H1 (cell line): ENCODE data around the gene PFKP. TPM values are rescaled to one million over a fixed set of nuclear protein-coding genes. Genes with fewer than 3 reads are reported as not detected.

Experiments used
- CTCF ChIA-PET: fragments of 300-600 bp; sonication (Branson Sonifier 250); formaldehyde crosslinking; loops from one replicate; lab custom pipeline; 2021; ENCODE audit not compliant: partially characterized antibody; lab: Charles Lee
- POLR2A ChIA-PET: fragments of 300-600 bp; sonication (Branson Sonifier 250); formaldehyde crosslinking; loops from one replicate; lab custom pipeline; 2021; ENCODE audit warnings: inconsistent platforms; ENCODE audit not compliant: partially characterized antibody; lab: Charles Lee
- DNase-seq, 2 experiments: peaks; one replicate each; pipeline versions ENCODE4 v3.0.0 to v3.0.0-alpha.2; 2010 to 2022; ENCODE audit warnings: low spot score in 2 of 2, low read depth in 1 of 2, mixed read lengths in 1 of 2
- FAIRE-seq: peaks from 2 replicates; lab custom pipeline; 2011; peaks lifted over from hg19 to GRCh38; lab: Jason Lieb, UNC
- H2AFZ ChIP-seq: 2 replicates; pipeline ENCODE4 v1.8.1; 2012; ENCODE audit warnings: low read length, inconsistent platforms
- H2AK5ac ChIP-seq: 2 replicates; pipeline ENCODE4 v1.6.1; 2013; ENCODE audit warnings: low read depth, low read length
- H2BK120ac ChIP-seq: replicated peaks from 2 replicates; pipeline ENCODE3; 2013; ENCODE audit warnings: low read depth, low read length, inconsistent platforms
- H2BK12ac ChIP-seq: 2 replicates; pipeline ENCODE4 v1.6.1; 2013; ENCODE audit warnings: low read depth, low read length
- H2BK15ac ChIP-seq: 2 replicates; pipeline ENCODE4 v1.6.1; 2013; ENCODE audit warnings: low read length
- H2BK20ac ChIP-seq: 2 replicates; pipeline ENCODE4 v1.6.1; 2013; ENCODE audit warnings: low read length
- H2BK5ac ChIP-seq: 2 replicates; pipeline ENCODE4 v1.6.1; 2013; ENCODE audit warnings: low read depth, low read length
- H3K14ac ChIP-seq: 2 replicates; pipeline ENCODE4 v1.6.1; 2013; ENCODE audit warnings: inconsistent platforms; ENCODE audit not compliant: insufficient read length
- H3K18ac ChIP-seq: 2 replicates; pipeline ENCODE4 v1.6.1; 2013; ENCODE audit warnings: low read length; ENCODE audit errors: extremely low read depth
- H3K23ac ChIP-seq: 2 replicates; pipeline ENCODE4 v1.6.1; 2013; ENCODE audit warnings: inconsistent platforms; ENCODE audit not compliant: insufficient read length
- H3K23me2 ChIP-seq: 2 replicates; pipeline ENCODE4 v1.6.1; 2013; ENCODE audit warnings: low read depth, low read length
- H3K27ac ChIP-seq: 2 replicates; pipeline ENCODE4 v1.6.1; 2011; ENCODE audit warnings: low read depth, low read length, inconsistent platforms
- H3K27me3 ChIP-seq, 4 experiments: replicated peaks in 1 of 4; 1 replicate in 1 of 4; 2 replicates in 3 of 4; pipeline versions ENCODE4 v1.6.1 to v1.8.1; 2011 to 2013; ENCODE audit warnings: low read length in 3 of 4, mild to moderate bottlenecking in 3 of 4, inconsistent platforms in 2 of 4, mixed read lengths in 2 of 4, moderate library complexity in 1 of 4; ENCODE audit not compliant: control insufficient read depth in 3 of 4, insufficient read depth in 3 of 4; ENCODE audit errors: extremely low read depth in 1 of 4
- H3K36me3 ChIP-seq, 4 experiments: 2 replicates each; pipeline versions ENCODE4 v1.6.1 to v1.8.1; 2011 to 2013; ENCODE audit warnings: mild to moderate bottlenecking in 4 of 4, low read length in 3 of 4, moderate library complexity in 2 of 4, control low read depth in 1 of 4, inconsistent platforms in 1 of 4; ENCODE audit not compliant: insufficient read depth in 4 of 4, control insufficient read depth in 2 of 4
- H3K4ac ChIP-seq: replicated peaks from 2 replicates; pipeline ENCODE3; 2013; ENCODE audit warnings: low read length, low read depth, mixed read lengths, inconsistent platforms; ENCODE audit not compliant: insufficient read length
- H3K4me1 ChIP-seq, 4 experiments: replicated peaks in 1 of 4; 1 replicate in 1 of 4; 2 replicates in 3 of 4; pipeline versions ENCODE4 v1.6.1 to v1.8.1; 2011 to 2013; ENCODE audit warnings: low read length in 3 of 4, inconsistent platforms in 2 of 4, mixed read lengths in 1 of 4; ENCODE audit not compliant: insufficient read depth in 4 of 4, control insufficient read depth in 3 of 4
- H3K4me2 ChIP-seq, 2 experiments: 2 replicates each; pipeline versions ENCODE4 v1.6.1 to v1.8.1; 2011 to 2013; ENCODE audit warnings: low read depth in 2 of 2, low read length in 2 of 2, control low read depth in 1 of 2, inconsistent platforms in 1 of 2, mild to moderate bottlenecking in 1 of 2; ENCODE audit not compliant: insufficient read depth in 1 of 2
- H3K4me3 ChIP-seq, 4 experiments: fragments of 200-600, 300-600 bp in 1 of 4; sonication (generic), shearing (Covaris generic), sonication (Bioruptor Twin) in 1 of 4; 2 replicates each; pipeline versions ENCODE4 v1.5.1 to v1.8.1; 2011 to 2016; ENCODE audit warnings: low read length in 4 of 4, low read depth in 3 of 4, control low read depth in 2 of 4, inconsistent platforms in 2 of 4, mild to moderate bottlenecking in 2 of 4, mixed read lengths in 1 of 4, moderate library complexity in 1 of 4; ENCODE audit not compliant: insufficient read depth in 2 of 4; ENCODE audit errors: extremely low read depth in 1 of 4
- H3K56ac ChIP-seq: replicated peaks from 2 replicates; pipeline ENCODE3; 2013; ENCODE audit warnings: low read depth, mild to moderate bottlenecking, mixed read lengths, low read length, inconsistent platforms; ENCODE audit not compliant: insufficient read length
- H3K79me1 ChIP-seq: 2 replicates; pipeline ENCODE4 v1.6.1; 2013; ENCODE audit warnings: low read depth, low read length, control low read depth
- H3K79me2 ChIP-seq, 2 experiments: 2 replicates each; pipeline versions ENCODE4 v1.6.1 to v1.8.1; 2012 to 2013; ENCODE audit warnings: low read length in 2 of 2, mild to moderate bottlenecking in 2 of 2, inconsistent platforms in 1 of 2; ENCODE audit not compliant: insufficient read depth in 2 of 2, control insufficient read depth in 1 of 2
- H3K9ac ChIP-seq, 4 experiments: replicated peaks in 1 of 4; 1 replicate in 1 of 4; 2 replicates in 3 of 4; pipeline versions ENCODE4 v1.6.1 to v1.8.1; 2011 to 2013; ENCODE audit warnings: low read depth in 3 of 4, low read length in 3 of 4, control low read depth in 2 of 4, mild to moderate bottlenecking in 2 of 4, moderate library complexity in 2 of 4, inconsistent platforms in 1 of 4; ENCODE audit errors: extremely low read depth in 1 of 4
- H3K9me3 ChIP-seq, 2 experiments: 2 replicates each; pipeline versions ENCODE4 v1.6.1 to v1.8.1; 2012 to 2013; ENCODE audit warnings: mild to moderate bottlenecking in 2 of 2, moderate library complexity in 2 of 2, control low read depth in 1 of 2, inconsistent platforms in 1 of 2, low read depth in 1 of 2, low read length in 1 of 2, mixed read lengths in 1 of 2; ENCODE audit not compliant: insufficient read depth in 2 of 2
- H4K20me1 ChIP-seq, 2 experiments: replicated peaks in 1 of 2; 2 replicates each; pipeline versions ENCODE3 to v1.8.1; 2011 to 2013; ENCODE audit warnings: inconsistent platforms in 2 of 2, low read length in 2 of 2, mild to moderate bottlenecking in 1 of 2; ENCODE audit not compliant: insufficient read depth in 2 of 2, control insufficient read depth in 1 of 2
- H4K5ac ChIP-seq: 2 replicates; pipeline ENCODE4 v1.6.1; 2013; ENCODE audit warnings: low read length, low read depth, mixed read lengths, inconsistent platforms; ENCODE audit not compliant: insufficient read length
- H4K8ac ChIP-seq: 2 replicates; pipeline ENCODE4 v1.8.0; 2013; ENCODE audit warnings: mild to moderate bottlenecking, moderate library complexity, low read length, inconsistent platforms; ENCODE audit not compliant: insufficient read depth; ENCODE audit errors: extremely low read depth
- H4K91ac ChIP-seq: replicated peaks from 2 replicates; pipeline ENCODE3; 2013; ENCODE audit warnings: low read length, mixed read lengths, inconsistent platforms; ENCODE audit not compliant: insufficient read length
- BRCA1 ChIP-seq: IDR thresholded peaks from 2 replicates; pipeline ENCODE4 v1.6.1; 2012; ENCODE audit warnings: low read depth, low read length, improper control_type of control experiment
- CHD1 ChIP-seq: IDR thresholded peaks from 2 replicates; pipeline ENCODE4 v1.6.1; 2012; ENCODE audit warnings: low read depth, low read length, improper control_type of control experiment
- FOSL1 ChIP-seq: IDR thresholded peaks from 2 replicates; pipeline ENCODE4 v1.6.1; 2011; ENCODE audit warnings: mild to moderate bottlenecking, low read depth, low read length, moderate library complexity; ENCODE audit not compliant: insufficient read depth
- KDM4A ChIP-seq: IDR thresholded peaks from one replicate; pipeline ENCODE4 v1.7.1; 2012; ENCODE audit warnings: low read depth, mild to moderate bottlenecking, moderate library complexity, low read length, inconsistent platforms; ENCODE audit not compliant: severe bottlenecking
- KDM5A ChIP-seq: fragments of 200-600 bp; IDR thresholded peaks from 2 replicates; pipeline ENCODE4 v1.7.1; 2012; ENCODE audit warnings: mild to moderate bottlenecking, low read length, inconsistent platforms, mixed read lengths
- NRF1 ChIP-seq: IDR thresholded peaks from 2 replicates; pipeline ENCODE4 v1.6.1; 2011; ENCODE audit warnings: mild to moderate bottlenecking, low read depth, low read length, improper control_type of control experiment
- POU5F1 ChIP-seq: IDR thresholded peaks from 2 replicates; pipeline ENCODE4 v1.6.1; 2011; ENCODE audit warnings: low read depth, mild to moderate bottlenecking, low read length, moderate library complexity
- RXRA ChIP-seq: IDR thresholded peaks from 2 replicates; pipeline ENCODE4 v1.6.1; 2011; ENCODE audit warnings: low read depth, mild to moderate bottlenecking, low read length, moderate library complexity; ENCODE audit not compliant: insufficient read depth
- SP4 ChIP-seq: IDR thresholded peaks from 2 replicates; pipeline ENCODE4 v1.6.1; 2012; ENCODE audit warnings: low read length, inconsistent platforms
- SUZ12 ChIP-seq: fragments of 200-600 bp; sonication (generic); IDR thresholded peaks from 2 replicates; pipeline ENCODE4 v1.6.1; 2012; ENCODE audit warnings: mild to moderate bottlenecking, inconsistent platforms, low read length, moderate library complexity, mixed read lengths
- TBP ChIP-seq: IDR thresholded peaks from 2 replicates; pipeline ENCODE4 v1.6.1; 2011; ENCODE audit warnings: low read depth, low read length, improper control_type of control experiment
- WGBS, 2 experiments: shearing (Covaris generic) in 1 of 2; methylation state at CpG; one replicate each; pipeline versions ENCODE4 v1.1.6 to v1.1.7; 2013 to 2015; ENCODE audit warnings: low lambda C conversion rate in 2 of 2, mixed read lengths in 2 of 2, inconsistent platforms in 1 of 2, low coverage in 1 of 2, missing lambda C conversion rate in 1 of 2; ENCODE audit not compliant: insufficient replicate concordance in 2 of 2, insufficient coverage in 1 of 2, insufficient read length in 1 of 2; ENCODE audit errors: extremely low coverage in 1 of 2, missing lambda C conversion rate in 1 of 2; 5-methylcytosine and 5-hydroxymethylcytosine counted together
- polyA plus RNA-seq, 7 experiments: library from polyadenylated mRNA; depleted of rRNA in 3 of 7; stranded (reverse) in 5 of 7; unstranded in 2 of 7; fragments of >200 nt in 5 of 7; fragments of 200-250 nt in 2 of 7; gene quantifications; 1 replicate in 5 of 7; 2 replicates in 1 of 7; 4 replicates in 1 of 7; pipeline versions ENCODE4 v1.2.1 to v1.2.3, GENCODE V29; 2011 to 2013; ENCODE audit warnings: missing spikeins in 2 of 7, mixed read lengths in 2 of 7
- total RNA-seq: library from RNA; stranded (reverse); fragmentation: NEBNext Ultra II Directional; extraction: Animal tissue kit (Norgen Biotek cat#: 25700); gene quantifications from 2 replicates; pipeline ENCODE4 v1.2.1, GENCODE V29; 2021
- TF ChIP-seq, protein P1 (sequence below): IDR thresholded peaks from 2 replicates; pipeline ENCODE4 v1.6.1; 2011; ENCODE audit warnings: low read depth, mild to moderate bottlenecking, low read length; ENCODE audit not compliant: insufficient read depth

The PFKP gene
- total and polyA plus RNA-seq, 2 of the 8 experiments (the other 6 are each of a cell fraction or from before 2014, with no cell fraction given) = 51.2 to 128 TPM

DNA sequence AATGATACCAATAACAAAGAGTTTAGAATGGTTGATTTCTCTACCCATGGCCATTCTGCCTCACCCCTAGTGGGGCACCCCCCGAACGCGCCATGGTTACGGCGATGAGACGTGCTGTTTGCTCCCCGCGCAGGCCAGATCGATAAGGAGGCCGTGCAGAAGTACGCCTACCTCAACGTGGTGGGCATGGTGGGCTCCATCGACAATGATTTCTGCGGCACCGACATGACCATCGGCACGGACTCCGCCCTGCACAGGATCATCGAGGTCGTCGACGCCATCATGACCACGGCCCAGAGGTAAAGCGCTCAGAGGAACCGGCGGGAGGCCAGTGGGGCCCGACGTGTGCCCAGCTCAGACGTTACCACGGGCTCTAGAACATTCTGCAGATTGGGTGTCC, 36.3 kb downstream of the PFKP start:
- ChIA-PET POLR2A (interaction anchor here (3.7 kb wide), 1 partner anchor 9 kb away, joined by 18 read pairs; no protein-coding TSS in a partner anchor), CTCF (no interaction called here)
- H2BK120ac ChIP-seq = no peak overlapping the region
- H2AK5ac ChIP-seq = no peak overlapping the region
- no peak overlapping the region for H3K9ac ChIP-seq
- H4K5ac ChIP-seq = no peak overlapping the region
- no peak overlapping the region for H3K23ac ChIP-seq
- H2BK5ac ChIP-seq = no peak overlapping the region
- H3K4me2 ChIP-seq = no peak overlapping the region
- H4K91ac ChIP-seq = no peak overlapping the region
- peaks cover 20 to 83% (median 52%) of the 10 kb centered on the region in 4 experiments for H3K36me3 ChIP-seq
- H3K27me3 ChIP-seq = no peaks in the 10 kb centered on the region
- no peak overlapping the region for H2BK20ac ChIP-seq
- H3K4ac ChIP-seq = no peak overlapping the region
- no peak overlapping the region for H2BK15ac ChIP-seq
- peaks cover 0 to 4% (median 0%) of the 10 kb centered on the region in 4 experiments; a peak in 1 of 7 replicates for H3K4me1 ChIP-seq
- no peak overlapping the region for H3K27ac ChIP-seq
- no peak overlapping the region for H3K4me3 ChIP-seq
- TF ChIP-seq BRCA1 = no peak
- TF ChIP-seq CHD1 = no peak
- TF ChIP-seq KDM4A = no peak
- TF ChIP-seq, protein P1, sequence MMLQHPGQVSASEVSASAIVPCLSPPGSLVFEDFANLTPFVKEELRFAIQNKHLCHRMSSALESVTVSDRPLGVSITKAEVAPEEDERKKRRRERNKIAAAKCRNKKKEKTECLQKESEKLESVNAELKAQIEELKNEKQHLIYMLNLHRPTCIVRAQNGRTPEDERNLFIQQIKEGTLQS = no peak
- no peak for TF ChIP-seq SP4
- no peak for TF ChIP-seq POU5F1
- TF ChIP-seq TBP = no peak
- no peak for TF ChIP-seq FOSL1
- TF ChIP-seq SUZ12 = no peak
- no peak for TF ChIP-seq RXRA
- no peak for TF ChIP-seq NRF1
- TF ChIP-seq KDM5A = no peak
- TF ChIP-seq, all 59 proteins: peak for 0
- H3K79me2 ChIP-seq = peaks cover 0 to 14% of the 10 kb centered on the region in 2 experiments; a peak in 3 of 4 replicates
- no peak overlapping the region for H2BK12ac ChIP-seq
- no peak overlapping the region for H3K18ac ChIP-seq
- DNase-seq (no peak), FAIRE-seq (no peak)
- H4K20me1 ChIP-seq = peaks cover 3 to 17% of the 10 kb centered on the region in 2 experiments
- H3K9me3 ChIP-seq = no peaks in the 10 kb centered on the region
- H3K79me1 ChIP-seq = peaks cover 7% of the 10 kb centered on the region
- H4K8ac ChIP-seq = no peak overlapping the region
- 95% methylated on average over 30 of the region's 30 CpGs; no CpG with 5 or more reads in 1 of the 2 experiments for WGBS, 2 experiments
- H3K56ac ChIP-seq = no peak overlapping the region
- H3K14ac ChIP-seq = no peak overlapping the region
- peaks cover 4% of the 10 kb centered on the region; the same call in 1 of the 2 replicates for H3K23me2 ChIP-seq
- H2AFZ ChIP-seq = no peak overlapping the region
